K562 (cell line): ENCODE data around the gene GPRIN3. TPM values are rescaled to one million over a fixed set of nuclear protein-coding genes. Genes with fewer than 3 reads are reported as not detected.

ENCODE experiments used
- ATAC-seq: fragments of 200-7000 bp; cut with Tn5 transposase; 3 replicates; pipeline ENCODE4 v1.9.1; 2020; ENCODE audit warnings: moderate library complexity
- BruUV-seq: library from RNA; stranded (reverse); fragments of 400-500 nt; replicated peaks from 2 replicates; lab custom pipeline; 2021; lab: Mats Ljungman, UMichigan
- CTCF ChIA-PET: fragments of 300-600 bp; formaldehyde crosslinking; extraction: SDS; loops from one replicate; lab custom pipeline; 2021; ENCODE audit warnings: low intra/inter-chr PET ratio; lab: Yijun Ruan, JAX
- POLR2A ChIA-PET: fragments of 300-600, 350-650 bp; sonication (Branson Sonifier 250); formaldehyde crosslinking; extraction: SDS; loops from one replicate; lab custom pipeline; 2021; ENCODE audit warnings: antibody characterized with exemption, inconsistent platforms; lab: Yijun Ruan, JAX
- DNase-seq, 4 experiments: peaks; one replicate each; pipeline versions ENCODE4 v3.0.0 to v3.0.0-alpha.2; 2011 to 2018; ENCODE audit warnings: low spot score in 3 of 4, mixed read lengths in 3 of 4; ENCODE audit errors: extremely low read depth in 1 of 4
- FAIRE-seq: peaks from 2 replicates; lab custom pipeline; 2011; peaks lifted over from hg19 to GRCh38; lab: Jason Lieb, UNC
- H2AFZ ChIP-seq: 2 replicates; pipeline ENCODE4 v1.6.0; 2011; ENCODE audit warnings: low read depth, low read length, control low read depth, inconsistent platforms
- H3K27ac ChIP-seq: fragments of 200-600 bp; 3 replicates; pipeline ENCODE4 v1.8.0; 2011; ENCODE audit warnings: low read depth, mild to moderate bottlenecking, control low read depth, inconsistent platforms, low read length, moderate library complexity, mixed read lengths; ENCODE audit errors: extremely low read depth
- H3K27me3 ChIP-seq, 2 experiments: fragments of 300-600 bp in 1 of 2; 2 replicates in 1 of 2; 3 replicates in 1 of 2; pipeline versions ENCODE4 v1.6.0 to v1.8.0; 2011; ENCODE audit warnings: inconsistent platforms in 2 of 2, low read length in 2 of 2, mild to moderate bottlenecking in 1 of 2, mixed read lengths in 1 of 2, moderate library complexity in 1 of 2; ENCODE audit not compliant: control insufficient read depth in 2 of 2, insufficient read depth in 2 of 2
- H3K36me3 ChIP-seq: fragments of 300-600 bp; 3 replicates; pipeline ENCODE4 v1.8.0; 2011; ENCODE audit warnings: mild to moderate bottlenecking, low read length, inconsistent platforms; ENCODE audit not compliant: control insufficient read depth, insufficient read depth
- H3K4me1 ChIP-seq, 2 experiments: fragments of 200-600 bp in 1 of 2; replicated peaks in 1 of 2; 2 replicates in 1 of 2; 3 replicates in 1 of 2; pipeline versions ENCODE4 v1.5.1 to v1.8.0; 2011; ENCODE audit warnings: inconsistent platforms in 2 of 2, low read length in 2 of 2, mild to moderate bottlenecking in 1 of 2, mixed read lengths in 1 of 2, moderate library complexity in 1 of 2; ENCODE audit not compliant: control insufficient read depth in 2 of 2, insufficient read depth in 2 of 2
- H3K4me2 ChIP-seq: 2 replicates; pipeline ENCODE4 v1.6.1; 2011; ENCODE audit warnings: low read length, control low read depth, inconsistent platforms, mixed read lengths; ENCODE audit not compliant: insufficient read depth
- H3K4me3 ChIP-seq: fragments of 200-600 bp; sonication (generic), shearing (Covaris generic); 2 replicates; pipeline ENCODE4 v1.5.1; 2016; ENCODE audit warnings: control low read depth, inconsistent platforms
- H3K79me2 ChIP-seq: fragments of 200-600 bp; 3 replicates; pipeline ENCODE4 v1.8.0; 2011; ENCODE audit warnings: low read length, inconsistent platforms; ENCODE audit not compliant: control insufficient read depth, insufficient read depth
- H3K9ac ChIP-seq, 2 experiments: 2 replicates each; pipeline versions ENCODE4 v1.6.0 to v1.6.1; 2011; ENCODE audit warnings: low read depth in 2 of 2, low read length in 2 of 2, control low read depth in 1 of 2, inconsistent platforms in 1 of 2, mild to moderate bottlenecking in 1 of 2, mixed read lengths in 1 of 2; ENCODE audit not compliant: insufficient read depth in 1 of 2
- H3K9me1 ChIP-seq: one replicate; pipeline ENCODE4 v1.6.0; 2011; ENCODE audit warnings: inconsistent platforms, mild to moderate bottlenecking, low read length, moderate library complexity; ENCODE audit not compliant: control insufficient read depth, insufficient read depth
- H3K9me3 ChIP-seq: replicated peaks from 2 replicates; pipeline ENCODE4 v1.5.1; 2011; ENCODE audit warnings: low read depth, low read length, inconsistent platforms; ENCODE audit not compliant: control insufficient read depth, insufficient read depth
- H4K20me1 ChIP-seq: replicated peaks from 2 replicates; pipeline ENCODE4 v1.6.1; 2011; ENCODE audit warnings: low read length, inconsistent platforms, mixed read lengths; ENCODE audit not compliant: control insufficient read depth, insufficient read depth
- C11orf30 ChIP-seq: fragments of 450-650 bp; IDR thresholded peaks from 2 replicates; pipeline ENCODE4 v1.6.1; 2016; ENCODE audit warnings: low read depth, mild to moderate bottlenecking
- CBX1 ChIP-seq: sonication (generic); IDR thresholded peaks from 2 replicates; pipeline ENCODE4 v1.6.1; 2016; ENCODE audit warnings: antibody characterized with exemption, low read depth, mild to moderate bottlenecking
- CC2D1A ChIP-seq: fragments of 450-650 bp; IDR thresholded peaks from 2 replicates; pipeline ENCODE4 v1.6.1; 2017; ENCODE audit warnings: mild to moderate bottlenecking
- CTBP1 ChIP-seq: fragments of 450-650 bp; IDR thresholded peaks from 2 replicates; pipeline ENCODE4 v1.6.1; 2016; ENCODE audit warnings: borderline replicate concordance
- GTF2F1 ChIP-seq: IDR thresholded peaks from 2 replicates; pipeline ENCODE4 v1.6.1; 2011; ENCODE audit warnings: low read depth, low read length, improper control_type of control experiment
- HDAC8 ChIP-seq: fragments of 450-650 bp; IDR thresholded peaks from 2 replicates; pipeline ENCODE4 v1.6.1; 2016; ENCODE audit warnings: mild to moderate bottlenecking, missing genetic modification characterization, moderate library complexity, missing compliant biosample characterization
- HNRNPLL ChIP-seq: fragments of 200-400 bp; formaldehyde crosslinking; IDR thresholded peaks from 2 replicates; pipeline ENCODE4 v1.6.1; 2017; ENCODE audit warnings: low read length, low read depth, mild to moderate bottlenecking; ENCODE audit not compliant: poor library complexity, severe bottlenecking
- KAT8 ChIP-seq: fragments of 450-650 bp; IDR thresholded peaks from 2 replicates; pipeline ENCODE4 v1.6.1; 2016; ENCODE audit warnings: low read depth, mild to moderate bottlenecking
- PRPF4 ChIP-seq: fragments of 200-400 bp; formaldehyde crosslinking; IDR thresholded peaks from one replicate; pipeline ENCODE4 v1.6.1; 2017; ENCODE audit warnings: low read length, low read depth, mild to moderate bottlenecking; ENCODE audit not compliant: insufficient read depth, poor library complexity, severe bottlenecking
- STAT5B ChIP-seq: fragments of 250-450 bp; sonication (Bioruptor Pico); IDR thresholded peaks from 2 replicates; pipeline ENCODE4 v1.8.0; 2021; ENCODE audit warnings: mild to moderate bottlenecking, inconsistent platforms
- ZNF717 ChIP-seq: fragments of 250-450 bp; sonication (Bioruptor Pico); IDR thresholded peaks from 2 replicates; pipeline ENCODE4 v1.5.0; 2021
- WGBS: fragments of 100-300 bp; shearing (Covaris generic); methylation state at CpG from one replicate; pipeline ENCODE4 v1.1.6; 2016; ENCODE audit warnings: low coverage, mixed read lengths; ENCODE audit not compliant: insufficient coverage; ENCODE audit errors: missing lambda C conversion rate; 5-methylcytosine and 5-hydroxymethylcytosine counted together
- in situ Hi-C: fragments of 300-500 bp; cut with MboI; formaldehyde crosslinking; loops from 4 replicates; pipeline ENCODE4 v1.15.0; 2018; ENCODE audit warnings: inconsistent platforms, mixed read lengths
- intact Hi-C: fragments of 100-400 bp; cut with micrococcal nuclease; formaldehyde crosslinking; loops from 2 replicates; pipeline ENCODE4 v1.14.2; 2022
- polyA plus RNA-seq, 8 experiments: library from polyadenylated mRNA; depleted of rRNA in 4 of 8; stranded (reverse) in 5 of 8; unstranded in 3 of 8; fragments of >200 nt; fragmentation: Nextera tagmentation in 2 of 8; fragmentation: Illumina TruSeq in 1 of 8; extraction: Ambion mirVana in 2 of 8; extraction: Trizol in 1 of 8; gene quantifications; 2 replicates each; pipeline versions ENCODE4 v1.2.1 to v1.2.3, GENCODE V29; 2011 to 2014; ENCODE audit warnings: inconsistent platforms in 1 of 8, missing spikeins in 1 of 8
- total RNA-seq, 7 experiments: library from RNA; depleted of rRNA in 6 of 7; stranded (reverse); fragments of >200 nt in 6 of 7; fragmentation: Illumina TruSeq in 2 of 7; extraction: Trizol in 2 of 7; gene quantifications; 2 replicates each; pipeline versions ENCODE4 v1.2.1 to v1.2.3, GENCODE V29; 2011 to 2021; ENCODE audit warnings: low replicate concordance in 1 of 7
- TF ChIP-seq, protein P1 (sequence below): fragments of 450-650 bp; IDR thresholded peaks from 2 replicates; pipeline ENCODE4 v1.6.1; 2017; ENCODE audit warnings: antibody characterized with exemption
- TF ChIP-seq, protein P2 (sequence below): fragments of 450-650 bp; IDR thresholded peaks from 2 replicates; pipeline ENCODE4 v1.6.1; 2018; ENCODE audit not compliant: partially characterized antibody

Gene GPRIN3
- total and polyA plus RNA-seq, 9 of the 15 experiments (the other 6 are each of a cell fraction or from before 2014, with no cell fraction given): 0.02 TPM; not detected in 8

GRCh38 chr4:89216422-89216821 lies 91.2 kb downstream of the GPRIN3 start (continued):
- TF ChIP-seq, protein P1, sequence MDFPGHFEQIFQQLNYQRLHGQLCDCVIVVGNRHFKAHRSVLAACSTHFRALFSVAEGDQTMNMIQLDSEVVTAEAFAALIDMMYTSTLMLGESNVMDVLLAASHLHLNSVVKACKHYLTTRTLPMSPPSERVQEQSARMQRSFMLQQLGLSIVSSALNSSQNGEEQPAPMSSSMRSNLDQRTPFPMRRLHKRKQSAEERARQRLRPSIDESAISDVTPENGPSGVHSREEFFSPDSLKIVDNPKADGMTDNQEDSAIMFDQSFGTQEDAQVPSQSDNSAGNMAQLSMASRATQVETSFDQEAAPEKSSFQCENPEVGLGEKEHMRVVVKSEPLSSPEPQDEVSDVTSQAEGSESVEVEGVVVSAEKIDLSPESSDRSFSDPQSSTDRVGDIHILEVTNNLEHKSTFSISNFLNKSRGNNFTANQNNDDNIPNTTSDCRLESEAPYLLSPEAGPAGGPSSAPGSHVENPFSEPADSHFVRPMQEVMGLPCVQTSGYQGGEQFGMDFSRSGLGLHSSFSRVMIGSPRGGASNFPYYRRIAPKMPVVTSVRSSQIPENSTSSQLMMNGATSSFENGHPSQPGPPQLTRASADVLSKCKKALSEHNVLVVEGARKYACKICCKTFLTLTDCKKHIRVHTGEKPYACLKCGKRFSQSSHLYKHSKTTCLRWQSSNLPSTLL: no peak
- no peak for TF ChIP-seq C11orf30

GRCh38 chr4:89215736-89216135 lies 91.9 kb downstream of the GPRIN3 start:
- CTCF ChIA-PET: no interaction called here

More at GRCh38 chr4:89215736-89216135, 91.9 kb downstream of the GPRIN3 start:
- in situ Hi-C loops: no loop called here
- no peak overlapping the region for H3K9ac ChIP-seq
- ATAC-seq: no peak
- H3K4me2 ChIP-seq: no peak overlapping the region
- no peaks in the 10 kb centered on the region for H3K79me2 ChIP-seq
- H3K27me3 ChIP-seq: no peaks in the 10 kb centered on the region
- H3K9me3 ChIP-seq: no peaks in the 10 kb centered on the region
- no peaks in the 10 kb centered on the region for H3K4me1 ChIP-seq
- no peaks in the 10 kb centered on the region for H3K36me3 ChIP-seq
- no peaks in the 10 kb centered on the region for H4K20me1 ChIP-seq
- H3K9me1 ChIP-seq: no peaks in the 10 kb centered on the region
- no peak for DNase-seq
- BruUV-seq: no TSS peak
- no peak overlapping the region for H2AFZ ChIP-seq
- no peak for TF ChIP-seq PRPF4
- TF ChIP-seq CBX1: no peak
- no peak for TF ChIP-seq CTBP1
- no peak for TF ChIP-seq HDAC8 (tag)
- no peak for TF ChIP-seq ZNF717 (CRISPR knock-in tag)
- TF ChIP-seq, protein P2, sequence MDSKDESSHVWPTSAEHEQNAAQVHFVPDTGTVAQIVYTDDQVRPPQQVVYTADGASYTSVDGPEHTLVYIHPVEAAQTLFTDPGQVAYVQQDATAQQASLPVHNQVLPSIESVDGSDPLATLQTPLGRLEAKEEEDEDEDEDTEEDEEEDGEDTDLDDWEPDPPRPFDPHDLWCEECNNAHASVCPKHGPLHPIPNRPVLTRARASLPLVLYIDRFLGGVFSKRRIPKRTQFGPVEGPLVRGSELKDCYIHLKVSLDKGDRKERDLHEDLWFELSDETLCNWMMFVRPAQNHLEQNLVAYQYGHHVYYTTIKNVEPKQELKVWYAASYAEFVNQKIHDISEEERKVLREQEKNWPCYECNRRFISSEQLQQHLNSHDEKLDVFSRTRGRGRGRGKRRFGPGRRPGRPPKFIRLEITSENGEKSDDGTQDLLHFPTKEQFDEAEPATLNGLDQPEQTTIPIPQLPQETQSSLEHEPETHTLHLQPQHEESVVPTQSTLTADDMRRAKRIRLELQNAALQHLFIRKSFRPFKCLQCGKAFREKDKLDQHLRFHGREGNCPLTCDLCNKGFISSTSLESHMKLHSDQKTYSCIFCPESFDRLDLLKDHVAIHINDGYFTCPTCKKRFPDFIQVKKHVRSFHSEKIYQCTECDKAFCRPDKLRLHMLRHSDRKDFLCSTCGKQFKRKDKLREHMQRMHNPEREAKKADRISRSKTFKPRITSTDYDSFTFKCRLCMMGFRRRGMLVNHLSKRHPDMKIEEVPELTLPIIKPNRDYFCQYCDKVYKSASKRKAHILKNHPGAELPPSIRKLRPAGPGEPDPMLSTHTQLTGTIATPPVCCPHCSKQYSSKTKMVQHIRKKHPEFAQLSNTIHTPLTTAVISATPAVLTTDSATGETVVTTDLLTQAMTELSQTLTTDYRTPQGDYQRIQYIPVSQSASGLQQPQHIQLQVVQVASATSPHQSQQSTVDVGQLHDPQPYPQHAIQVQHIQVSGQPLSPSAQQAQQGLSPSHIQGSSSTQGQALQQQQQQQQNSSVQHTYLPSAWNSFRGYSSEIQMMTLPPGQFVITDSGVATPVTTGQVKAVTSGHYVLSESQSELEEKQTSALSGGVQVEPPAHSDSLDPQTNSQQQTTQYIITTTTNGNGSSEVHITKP: no peak
- TF ChIP-seq STAT5B (CRISPR knock-in tag): no peak
- TF ChIP-seq KAT8: no peak
- no peak for TF ChIP-seq CC2D1A
- no peak for TF ChIP-seq GTF2F1
- TF ChIP-seq HNRNPLL: no peak
- POLR2A ChIA-PET: no interaction called here
- H3K27ac ChIP-seq: no peak overlapping the region
- no peak for FAIRE-seq
- H3K4me3 ChIP-seq: no peak overlapping the region
- intact Hi-C loops: no loop called here
- WGBS: 0% methylated on average over 3 of the region's 3 CpGs
